HepG2 (cell line): ENCODE data around the gene RNF168. TPM values are rescaled to one million over a fixed set of nuclear protein-coding genes. Genes with fewer than 3 reads are reported as not detected.

Experiments used
- ATAC-seq: fragments of 200-7000 bp; cut with Tn5 transposase; 3 replicates; pipeline ENCODE4 v1.9.1; 2020; ENCODE audit warnings: mild to moderate bottlenecking, moderate library complexity
- BruUV-seq: library from RNA; stranded (reverse); fragments of 400-500 nt; replicated peaks from 2 replicates; lab custom pipeline; 2021; lab: Mats Ljungman, UMichigan
- CTCF ChIA-PET: fragments of 300-600 bp; formaldehyde crosslinking; extraction: SDS; loops from one replicate; lab custom pipeline; 2021; ENCODE audit warnings: low total read pairs, inconsistent platforms, low intra/inter-chr PET ratio; lab: Yijun Ruan, JAX
- POLR2A ChIA-PET: fragments of 350-600 bp; sonication (Branson Sonifier 250); formaldehyde crosslinking; loops from one replicate; lab custom pipeline; 2020; ENCODE audit warnings: antibody characterized with exemption, inconsistent platforms; lab: Yijun Ruan, JAX
- DNase-seq: peaks from one replicate; pipeline ENCODE4 v3.0.0-alpha.2; 2015; ENCODE audit warnings: low spot score
- FAIRE-seq: peaks from 3 replicates; lab custom pipeline; 2011; peaks lifted over from hg19 to GRCh38; lab: Jason Lieb, UNC
- H2AFZ ChIP-seq: one replicate; pipeline ENCODE4 v1.6.1; 2011; ENCODE audit warnings: low read length, inconsistent platforms
- H3K27ac ChIP-seq: fragments of 300-600 bp; 3 replicates; pipeline ENCODE4 v1.8.0; 2011; ENCODE audit warnings: mixed run types, mild to moderate bottlenecking, mixed read lengths, low read length, inconsistent platforms; ENCODE audit not compliant: insufficient read depth; ENCODE audit errors: extremely low read length
- H3K27me3 ChIP-seq, 2 experiments: fragments of 200-600 bp in 1 of 2; 2 replicates in 1 of 2; 3 replicates in 1 of 2; pipeline versions ENCODE4 v1.6.0 to v1.8.0; 2011; ENCODE audit warnings: low read length in 2 of 2, mild to moderate bottlenecking in 2 of 2, moderate library complexity in 2 of 2, inconsistent platforms in 1 of 2; ENCODE audit not compliant: insufficient read depth in 2 of 2, control insufficient read depth in 1 of 2
- H3K36me3 ChIP-seq, 2 experiments: fragments of 200-600 bp in 1 of 2; replicated peaks in 1 of 2; 2 replicates in 1 of 2; 3 replicates in 1 of 2; pipeline versions ENCODE4 v1.5.1 to v1.8.0; 2011; ENCODE audit warnings: low read length in 2 of 2, inconsistent platforms in 1 of 2; ENCODE audit not compliant: insufficient read depth in 2 of 2, control insufficient read depth in 1 of 2
- H3K4me1 ChIP-seq: 2 replicates; pipeline ENCODE4 v1.5.1; 2012; ENCODE audit warnings: low read length, inconsistent platforms; ENCODE audit not compliant: insufficient read depth
- H3K4me2 ChIP-seq: 2 replicates; pipeline ENCODE4 v1.6.0; 2011; ENCODE audit warnings: low read depth, low read length, inconsistent platforms
- H3K4me3 ChIP-seq, 3 experiments: fragments of 200-600 bp in 1 of 3; sonication (generic), shearing (Covaris generic) in 1 of 3; replicated peaks in 1 of 3; 2 replicates each; pipeline ENCODE4 v1.5.1; 2011 to 2016; ENCODE audit warnings: low read length in 3 of 3, inconsistent platforms in 2 of 3, low read depth in 2 of 3, mild to moderate bottlenecking in 2 of 3, control low read depth in 1 of 3, mixed read lengths in 1 of 3; ENCODE audit not compliant: insufficient read depth in 1 of 3
- H3K79me2 ChIP-seq: one replicate; pipeline ENCODE4 v1.6.1; 2011; ENCODE audit warnings: low read length, inconsistent platforms; ENCODE audit not compliant: insufficient read depth
- H3K9ac ChIP-seq: 2 replicates; pipeline ENCODE4 v1.6.0; 2011; ENCODE audit warnings: mild to moderate bottlenecking, low read depth, low read length, inconsistent platforms; ENCODE audit not compliant: insufficient read depth
- H3K9me3 ChIP-seq: 2 replicates; pipeline ENCODE4 v1.5.1; 2012; ENCODE audit warnings: mild to moderate bottlenecking, low read length
- H4K20me1 ChIP-seq: 2 replicates; pipeline ENCODE4 v1.6.0; 2011; ENCODE audit warnings: inconsistent platforms, mild to moderate bottlenecking, low read length, moderate library complexity; ENCODE audit not compliant: insufficient read depth
- CENPX ChIP-seq: sonication (generic); formaldehyde crosslinking; IDR thresholded peaks from 2 replicates; pipeline ENCODE4 v1.9.0; 2021; ENCODE audit warnings: mild to moderate bottlenecking, missing genetic modification reagents, moderate library complexity
- HMGA1 ChIP-seq: sonication (generic); formaldehyde crosslinking; conservative IDR thresholded peaks from 2 replicates; pipeline ENCODE4 v1.4.0; 2020; ENCODE audit warnings: missing genetic modification reagents
- IRF1 ChIP-seq: sonication (generic); formaldehyde crosslinking; IDR thresholded peaks from 2 replicates; pipeline ENCODE4 v1.4.0; 2020; ENCODE audit warnings: low read depth, mild to moderate bottlenecking, missing genetic modification reagents
- KLF13 ChIP-seq: sonication (generic); formaldehyde crosslinking; IDR thresholded peaks from 2 replicates; pipeline ENCODE4 v1.4.0; 2020; ENCODE audit warnings: mild to moderate bottlenecking, missing genetic modification reagents
- NFE2 ChIP-seq: sonication (generic); formaldehyde crosslinking; IDR thresholded peaks from 2 replicates; pipeline ENCODE4 v1.4.0; 2020; ENCODE audit warnings: missing genetic modification reagents
- PLSCR1 ChIP-seq: sonication (generic); formaldehyde crosslinking; IDR thresholded peaks from 2 replicates; pipeline ENCODE4 v1.5.0; 2020; ENCODE audit warnings: missing genetic modification reagents, mild to moderate bottlenecking, borderline replicate concordance
- SKI ChIP-seq: fragments of 450-650 bp; IDR thresholded peaks from one replicate; pipeline ENCODE4 v1.6.1; 2018; ENCODE audit warnings: mild to moderate bottlenecking; ENCODE audit not compliant: partially characterized antibody
- SRF ChIP-seq: IDR thresholded peaks from 2 replicates; pipeline ENCODE4 v1.6.1; 2011; ENCODE audit warnings: mild to moderate bottlenecking, low read depth, low read length, moderate library complexity
- SRSF4 ChIP-seq: fragments of 200-400 bp; formaldehyde crosslinking; IDR thresholded peaks from one replicate; pipeline ENCODE4 v1.6.1; 2018; ENCODE audit warnings: mild to moderate bottlenecking, low read depth, low read length, moderate library complexity; ENCODE audit not compliant: poor library complexity, severe bottlenecking
- YY1 ChIP-seq: IDR thresholded peaks from 2 replicates; pipeline ENCODE4 v1.6.1; 2011; ENCODE audit warnings: low read length, low read depth, moderate library complexity, mild to moderate bottlenecking; ENCODE audit not compliant: insufficient read depth, insufficient replicate concordance
- ZNF224 ChIP-seq: sonication (generic); formaldehyde crosslinking; IDR thresholded peaks from 2 replicates; pipeline ENCODE4 v1.5.0; 2020; ENCODE audit warnings: mild to moderate bottlenecking, missing genetic modification reagents
- ZNF230 ChIP-seq: sonication (generic); formaldehyde crosslinking; IDR thresholded peaks from 2 replicates; pipeline ENCODE4 v1.4.0; 2020; ENCODE audit warnings: mild to moderate bottlenecking, missing genetic modification reagents
- ZNF264 ChIP-seq: sonication (generic); formaldehyde crosslinking; IDR thresholded peaks from 2 replicates; pipeline ENCODE4 v1.4.0; 2020; ENCODE audit warnings: missing genetic modification reagents
- ZNF382 ChIP-seq: sonication (generic); formaldehyde crosslinking; IDR thresholded peaks from 2 replicates; pipeline ENCODE4 v1.5.0; 2020; ENCODE audit warnings: missing genetic modification reagents, mild to moderate bottlenecking, borderline replicate concordance
- ZNF770 ChIP-seq: sonication (generic); formaldehyde crosslinking; IDR thresholded peaks from 2 replicates; pipeline ENCODE4 v1.5.0; 2020; ENCODE audit warnings: mild to moderate bottlenecking, missing genetic modification reagents
- ZNF790 ChIP-seq: sonication (generic); formaldehyde crosslinking; IDR thresholded peaks from 2 replicates; pipeline ENCODE4 v1.8.0; 2022; ENCODE audit warnings: missing genetic modification reagents, mild to moderate bottlenecking, borderline replicate concordance
- WGBS: methylation state at CpG from one replicate; pipeline ENCODE4 v1.1.6; 2017; ENCODE audit warnings: low lambda C conversion rate; 5-methylcytosine and 5-hydroxymethylcytosine counted together
- in situ Hi-C: cut with HindIII; loops from 2 replicates; pipeline ENCODE4 v1.10.0; 2017; ENCODE audit warnings: low pct_unique_long_range_greater_than_20kb; ENCODE audit not compliant: extremely low pct_ligation_motif_present
- intact Hi-C: fragments of 100-400 bp; cut with micrococcal nuclease; formaldehyde crosslinking; loops from one replicate; pipeline ENCODE4 v1.10.0; 2022; ENCODE audit not compliant: unreplicated experiment
- polyA plus RNA-seq, 8 experiments: library from polyadenylated mRNA; depleted of rRNA in 3 of 8; stranded (reverse) in 7 of 8; unstranded in 1 of 8; fragments of >200 nt; fragmentation: Illumina TruSeq in 4 of 8; extraction: Trizol in 4 of 8; gene quantifications; 2 replicates each; pipeline versions ENCODE4 v1.2.1 to v1.2.3, GENCODE V29; 2011 to 2016; ENCODE audit warnings: low read depth in 4 of 8, missing spikeins in 1 of 8, mixed read lengths in 1 of 8; ENCODE audit not compliant: insufficient read depth in 1 of 8
- total RNA-seq, 5 experiments: library from RNA; depleted of rRNA; stranded (reverse); fragments of >200 nt; fragmentation: Illumina TruSeq; extraction: Trizol; gene quantifications; 2 replicates each; pipeline ENCODE4 v1.2.3, GENCODE V29; 2016; ENCODE audit warnings: low read depth in 1 of 5

RNF168 gene
- total and polyA plus RNA-seq, 2 of the 13 experiments (the other 11 are each of a cell fraction or from before 2014, with no cell fraction given) = 3.7 to 22.9 TPM

GRCh38 chr3:196514350-196514716 lies 10.8 kb upstream of the RNF168 start (continued):
- TF ChIP-seq ZNF770 (CRISPR knock-in tag) (no peak), SRF (no peak), ZNF230 (CRISPR knock-in tag) (no peak), PLSCR1 (CRISPR knock-in tag) (no peak), SRSF4 (no peak), SKI (no peak)

GRCh38 chr3:196513697-196514349 lies 10.3 kb upstream of the RNF168 start:
- no peak overlapping the region for H3K4me3 ChIP-seq
- intact Hi-C loops = no loop called here
- TF ChIP-seq CENPX (CRISPR knock-in tag) (no peak), ZNF382 (CRISPR knock-in tag) (no peak), ZNF264 (no peak), IRF1 (CRISPR knock-in tag) (no peak), YY1 (no peak), KLF13 (no peak), HMGA1 (CRISPR knock-in tag) (no peak), NFE2 (CRISPR knock-in tag) (no peak), ZNF790 (CRISPR knock-in tag) (no peak), ZNF224 (CRISPR knock-in tag) (no peak)
- no peak overlapping the region for H3K4me2 ChIP-seq
- no peak overlapping the region for H3K27ac ChIP-seq
- H3K9ac ChIP-seq = no peak overlapping the region
- DNase-seq = no peak
- H3K9me3 ChIP-seq = no peaks in the 10 kb centered on the region
- peaks cover 0 to 6% of the 10 kb centered on the region in 2 experiments; a peak in 3 of 5 replicates for H3K27me3 ChIP-seq
- POLR2A ChIA-PET = interaction anchor here (1.9 kb wide), 1 partner anchor 10 kb away, joined by 7 read pairs; the partner anchor contains the start of gene RNF168
- FAIRE-seq = no peak
- no peak for ATAC-seq
- CTCF ChIA-PET = no interaction called here
- H3K36me3 ChIP-seq = no peaks in the 10 kb centered on the region
- no TSS peak for BruUV-seq
- in situ Hi-C loops = loop anchor here (10.0 kb wide), 1 partner anchor 489 kb away; no protein-coding TSS in a partner anchor
- H4K20me1 ChIP-seq = no peaks in the 10 kb centered on the region
- peaks cover 17% of the 10 kb centered on the region for H3K4me1 ChIP-seq
- H2AFZ ChIP-seq = no peak overlapping the region
- no peaks in the 10 kb centered on the region for H3K79me2 ChIP-seq
- 31% methylated on average over 8 of the region's 8 CpGs for WGBS
